K562 (cell line): ENCODE measurements around the gene TTC31. TPM values are rescaled to one million over a fixed set of nuclear protein-coding genes. Genes with fewer than 3 reads are reported as not detected.
A peak's percentile ranks its signal among the peaks of the same experiment; 100 is the strongest.

ENCODE experiments used
- ATF2 ChIP-seq: sonication (generic); formaldehyde crosslinking; IDR thresholded peaks from 2 replicates; pipeline ENCODE4 v1.8.1; 2022; ENCODE audit warnings: missing genetic modification reagents
- E2F6 ChIP-seq, 2 experiments: IDR thresholded peaks; 2 replicates each; pipeline ENCODE4 v1.6.1; 2011; ENCODE audit warnings: borderline replicate concordance in 1 of 2, control low read depth in 1 of 2, low read depth in 1 of 2, low read length in 1 of 2, mild to moderate bottlenecking in 1 of 2, mixed read lengths in 1 of 2, moderate library complexity in 1 of 2; ENCODE audit not compliant: insufficient read depth in 1 of 2, insufficient read length in 1 of 2, poor library complexity in 1 of 2, severe bottlenecking in 1 of 2; ENCODE audit errors: extremely low read depth in 1 of 2
- ESRRA ChIP-seq: fragments of 450-650 bp; IDR thresholded peaks from 2 replicates; pipeline ENCODE4 v1.6.1; 2014; ENCODE audit warnings: low read depth, mild to moderate bottlenecking, moderate library complexity, borderline replicate concordance
- ETV5 ChIP-seq: sonication (generic); formaldehyde crosslinking; IDR thresholded peaks from 2 replicates; pipeline ENCODE4 v1.4.0; 2020; ENCODE audit warnings: low read depth, mild to moderate bottlenecking, missing genetic modification reagents
- FOXK1 ChIP-seq: sonication (generic); formaldehyde crosslinking; IDR thresholded peaks from 2 replicates; pipeline ENCODE4 v1.8.0; 2022; ENCODE audit warnings: missing genetic modification reagents, mild to moderate bottlenecking, borderline replicate concordance
- FOXM1 ChIP-seq, 2 experiments: fragments of 450-650 bp in 1 of 2; sonication (generic) in 1 of 2; formaldehyde crosslinking in 1 of 2; IDR thresholded peaks; 2 replicates each; pipeline versions ENCODE4 v1.6.1 to v1.9.0; 2017 to 2022; ENCODE audit warnings: low read depth in 2 of 2, mild to moderate bottlenecking in 2 of 2, missing genetic modification reagents in 1 of 2, moderate library complexity in 1 of 2
- HMGN3 ChIP-seq: IDR thresholded peaks from 2 replicates; pipeline ENCODE4 v1.6.1; 2011; ENCODE audit warnings: borderline replicate concordance, low read depth, mild to moderate bottlenecking, mixed read lengths, low read length; ENCODE audit not compliant: insufficient read length; ENCODE audit errors: extremely low read depth
- KDM4B ChIP-seq, 2 experiments: fragments of 450-650 bp in 1 of 2; sonication (generic) in 1 of 2; IDR thresholded peaks; 2 replicates each; pipeline ENCODE4 v1.6.1; 2016 to 2017; ENCODE audit warnings: borderline replicate concordance in 2 of 2, antibody characterized with exemption in 1 of 2, low read depth in 1 of 2, mild to moderate bottlenecking in 1 of 2
- POLR2G ChIP-seq: fragments of 200-400 bp; formaldehyde crosslinking; IDR thresholded peaks from 2 replicates; pipeline ENCODE4 v1.6.1; 2017; ENCODE audit warnings: low read depth, mild to moderate bottlenecking, antibody characterized with exemption, low read length, moderate library complexity
- RBBP5 ChIP-seq: fragments of 200-600 bp; sonication (generic); IDR thresholded peaks from 2 replicates; pipeline ENCODE4 v1.6.1; 2012; ENCODE audit warnings: borderline replicate concordance, mild to moderate bottlenecking, low read length, control low read depth, inconsistent platforms; ENCODE audit not compliant: insufficient read depth, poor library complexity, severe bottlenecking
- RBM22 ChIP-seq: fragments of 200-400 bp; formaldehyde crosslinking; IDR thresholded peaks from 2 replicates; pipeline ENCODE4 v1.6.1; 2018; ENCODE audit warnings: low read length, low read depth; ENCODE audit not compliant: poor library complexity, severe bottlenecking
- SIN3A ChIP-seq, 2 experiments: fragments of 150-350 bp in 1 of 2; IDR thresholded peaks; 2 replicates each; pipeline ENCODE4 v1.6.1; 2011 to 2016; ENCODE audit warnings: borderline replicate concordance in 2 of 2, low read depth in 2 of 2, low read length in 2 of 2, mild to moderate bottlenecking in 2 of 2, moderate library complexity in 2 of 2; ENCODE audit not compliant: control insufficient read depth in 1 of 2
- SMAD2 ChIP-seq: fragments of 150-350 bp; IDR thresholded peaks from 2 replicates; pipeline ENCODE4 v1.6.1; 2014; ENCODE audit warnings: low read depth, mild to moderate bottlenecking, low read length
- SMAD4 ChIP-seq: fragments of 250-450 bp; sonication (Bioruptor Pico); conservative IDR thresholded peaks from 2 replicates; pipeline ENCODE4 v1.8.0; 2021; ENCODE audit warnings: inconsistent platforms, mild to moderate bottlenecking, moderate library complexity
- XRCC5 ChIP-seq: fragments of 200-400 bp; formaldehyde crosslinking; IDR thresholded peaks from 2 replicates; pipeline ENCODE4 v1.6.1; 2017; ENCODE audit warnings: low read depth, mild to moderate bottlenecking, low read length
- ZBTB34 ChIP-seq: fragments of 250-450 bp; sonication (Bioruptor Pico); IDR thresholded peaks from 2 replicates; pipeline ENCODE4 v1.8.0; 2021; ENCODE audit warnings: mild to moderate bottlenecking, moderate library complexity
- ZBTB8A ChIP-seq: fragments of 450-650 bp; IDR thresholded peaks from 2 replicates; pipeline ENCODE4 v1.6.1; 2018; ENCODE audit warnings: mild to moderate bottlenecking, moderate library complexity; ENCODE audit not compliant: partially characterized antibody
- ZNF655 ChIP-seq: fragments of 250-450 bp; sonication (Bioruptor Pico); IDR thresholded peaks from 2 replicates; pipeline ENCODE4 v1.5.0; 2021
- ZNF766 ChIP-seq: fragments of 200-800 bp; sonication (Bioruptor generic); conservative IDR thresholded peaks from 2 replicates; pipeline ENCODE4 v1.6.1; 2016; ENCODE audit warnings: missing genetic modification characterization, missing compliant biosample characterization
- polyA plus RNA-seq, 8 experiments: library from polyadenylated mRNA; depleted of rRNA in 4 of 8; stranded (reverse) in 5 of 8; unstranded in 3 of 8; fragments of >200 nt; fragmentation: Nextera tagmentation in 2 of 8; fragmentation: Illumina TruSeq in 1 of 8; extraction: Ambion mirVana in 2 of 8; extraction: Trizol in 1 of 8; gene quantifications; 2 replicates each; pipeline versions ENCODE4 v1.2.1 to v1.2.3, GENCODE V29; 2011 to 2014; ENCODE audit warnings: inconsistent platforms in 1 of 8, missing spikeins in 1 of 8
- total RNA-seq, 7 experiments: library from RNA; depleted of rRNA in 6 of 7; stranded (reverse); fragments of >200 nt in 6 of 7; fragmentation: Illumina TruSeq in 2 of 7; extraction: Trizol in 2 of 7; gene quantifications; 2 replicates each; pipeline versions ENCODE4 v1.2.1 to v1.2.3, GENCODE V29; 2011 to 2021; ENCODE audit warnings: low replicate concordance in 1 of 7

Gene TTC31
- total and polyA plus RNA-seq, 9 of the 15 experiments (the other 6 are each of a cell fraction or from before 2014, with no cell fraction given), result 4.7 to 30.5 (median 15.9) TPM

GRCh38 chr2:74481961-74482800 is 700 bp upstream of the TTC31 start (continued):
- peak; percentile 56 to 84 for TF ChIP-seq E2F6 (IDR thresholded peaks at IDR 0.05; ENCODE audit: borderline replicate concordance in 1 of 2, extremely low read depth in 1 of 2, insufficient read depth in 1 of 2, insufficient read length in 1 of 2, low read depth in 1 of 2, low read length in 1 of 2, poor library complexity in 1 of 2, severe bottlenecking in 1 of 2)
- TF ChIP-seq ZBTB8A, result no peak
- 0 out of 2 replicates have a peak, but pooled peaks have one; percentile 32 for TF ChIP-seq ATF2
- TF ChIP-seq FOXM1 (IDR thresholded peaks at IDR 0.05; ENCODE audit: low read depth), result no peak
- TF ChIP-seq FOXM1 (CRISPR knock-in tag; IDR thresholded peaks at IDR 0.05; ENCODE audit: low read depth), result 0 out of 2 replicates have a peak, but pooled peaks have one; percentile 86
- no peak for TF ChIP-seq XRCC5
- peak; percentile 30 for TF ChIP-seq RBM22
- peak; percentile 69; the same call in 1 of the 2 replicates for TF ChIP-seq ZNF766 (CRISPR knock-in tag)
- no peak for TF ChIP-seq ZBTB34 (CRISPR knock-in tag)
- TF ChIP-seq SIN3A (IDR thresholded peaks at IDR 0.05; ENCODE audit: borderline replicate concordance in 2 of 2, control insufficient read depth in 1 of 2, low read depth in 2 of 2, low read length in 2 of 2), result peak; percentile 8 to 74; a peak in 1 of 4 replicates
- TF ChIP-seq ESRRA, result no peak
- TF ChIP-seq RBBP5, result peak; percentile 86
- TF ChIP-seq KDM4B (IDR thresholded peaks at IDR 0.05; ENCODE audit: borderline replicate concordance in 2 of 2, low read depth in 1 of 2), result 0 out of 4 replicates have a peak, but pooled peaks of 1 of the 2 experiments have one; percentile 22
- no peak for TF ChIP-seq ETV5 (CRISPR knock-in tag)
- TF ChIP-seq HMGN3, result peak; percentile 48
- 0 out of 2 replicates have a peak, but pooled peaks have one; percentile 13 for TF ChIP-seq SMAD4
- TF ChIP-seq POLR2G, result peak; percentile 80
- no peak for TF ChIP-seq ZNF655 (CRISPR knock-in tag)
- no peak for TF ChIP-seq FOXK1 (CRISPR knock-in tag)
- no peak for TF ChIP-seq SMAD2
